ENCODE data around the gene SPSB3.

The SPSB3 gene

DNA sequence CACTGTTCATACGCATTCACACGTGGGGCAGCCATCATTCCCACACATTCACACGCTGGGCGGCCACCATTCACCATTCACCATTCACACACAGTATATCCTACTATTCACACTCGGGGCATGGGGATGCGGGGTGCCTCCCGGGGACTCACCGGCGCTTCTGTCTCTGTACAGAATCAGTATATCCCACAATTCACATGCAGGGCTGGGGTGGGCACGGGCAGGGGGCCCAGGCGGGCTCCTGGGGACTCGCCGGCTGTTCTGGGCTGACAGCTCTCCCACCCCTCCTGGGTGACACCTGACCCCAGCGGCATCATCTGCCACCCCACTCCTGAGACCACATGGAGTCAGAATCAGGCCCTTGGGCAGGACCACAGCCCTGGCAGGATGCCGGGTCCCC lies 20.6 kb downstream of the SPSB3 start:
- DNase-seq (ENCODE audit: low read depth), result no peak
- no peak overlapping the region for H3K4me3 ChIP-seq (ENCODE audit: low read length)
- TF ChIP-seq, protein P1, sequence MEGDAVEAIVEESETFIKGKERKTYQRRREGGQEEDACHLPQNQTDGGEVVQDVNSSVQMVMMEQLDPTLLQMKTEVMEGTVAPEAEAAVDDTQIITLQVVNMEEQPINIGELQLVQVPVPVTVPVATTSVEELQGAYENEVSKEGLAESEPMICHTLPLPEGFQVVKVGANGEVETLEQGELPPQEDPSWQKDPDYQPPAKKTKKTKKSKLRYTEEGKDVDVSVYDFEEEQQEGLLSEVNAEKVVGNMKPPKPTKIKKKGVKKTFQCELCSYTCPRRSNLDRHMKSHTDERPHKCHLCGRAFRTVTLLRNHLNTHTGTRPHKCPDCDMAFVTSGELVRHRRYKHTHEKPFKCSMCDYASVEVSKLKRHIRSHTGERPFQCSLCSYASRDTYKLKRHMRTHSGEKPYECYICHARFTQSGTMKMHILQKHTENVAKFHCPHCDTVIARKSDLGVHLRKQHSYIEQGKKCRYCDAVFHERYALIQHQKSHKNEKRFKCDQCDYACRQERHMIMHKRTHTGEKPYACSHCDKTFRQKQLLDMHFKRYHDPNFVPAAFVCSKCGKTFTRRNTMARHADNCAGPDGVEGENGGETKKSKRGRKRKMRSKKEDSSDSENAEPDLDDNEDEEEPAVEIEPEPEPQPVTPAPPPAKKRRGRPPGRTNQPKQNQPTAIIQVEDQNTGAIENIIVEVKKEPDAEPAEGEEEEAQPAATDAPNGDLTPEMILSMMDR (conservative IDR thresholded peaks at IDR 0.05; ENCODE audit: low read length), result no peak

DNA sequence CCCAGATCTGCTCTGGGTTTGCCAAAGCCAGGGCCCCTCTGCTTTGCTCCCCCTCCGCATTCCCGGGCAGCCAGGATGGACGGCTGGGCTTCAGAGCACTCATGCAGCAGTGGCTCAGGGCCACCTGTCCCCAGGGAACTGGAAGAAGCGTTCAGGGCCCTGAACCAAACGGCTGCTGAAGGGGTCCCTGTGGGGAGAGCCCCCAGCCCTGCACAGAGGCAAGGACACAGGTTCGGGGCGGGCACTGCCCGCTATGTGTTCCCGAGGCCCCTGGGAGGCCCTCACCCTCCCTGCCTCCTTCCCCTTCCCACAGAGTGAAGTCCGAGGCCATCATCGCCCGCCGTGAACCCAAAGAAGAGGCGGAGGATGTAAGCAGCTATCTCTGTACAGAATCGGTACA lies 21.5 kb downstream of the SPSB3 start:
- no peak for DNase-seq (ENCODE audit: low read depth)
- H3K4me3 ChIP-seq (ENCODE audit: low read length), result no peak overlapping the region
- TF ChIP-seq, protein P1 (conservative IDR thresholded peaks at IDR 0.05; ENCODE audit: low read length), result no peak

DNA sequence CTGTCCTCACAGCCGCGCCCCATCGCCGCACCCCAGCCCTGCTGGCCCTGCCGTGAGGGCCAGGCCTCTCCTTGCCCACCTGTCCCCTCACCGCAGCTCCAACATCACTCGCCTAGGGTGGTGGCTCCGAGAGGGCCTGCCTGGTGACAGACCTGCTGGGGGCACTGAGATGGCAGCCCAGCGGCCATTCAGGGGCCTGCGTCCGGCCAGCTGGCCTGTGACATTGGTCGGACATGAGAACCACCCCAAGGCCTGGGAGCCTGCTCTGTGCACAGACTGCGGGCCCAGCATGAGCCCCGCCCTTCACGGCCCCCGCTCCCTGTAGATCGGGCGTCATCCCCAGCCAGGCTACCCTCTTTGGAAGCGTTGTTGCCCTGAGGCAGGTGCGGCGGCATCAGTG lies 22.9 kb downstream of the SPSB3 start:
- TF ChIP-seq, protein P1 (conservative IDR thresholded peaks at IDR 0.05; ENCODE audit: low read length), result no peak
- no peak for DNase-seq (ENCODE audit: low read depth)
- no peak overlapping the region for H3K4me3 ChIP-seq (ENCODE audit: low read length)

DNA sequence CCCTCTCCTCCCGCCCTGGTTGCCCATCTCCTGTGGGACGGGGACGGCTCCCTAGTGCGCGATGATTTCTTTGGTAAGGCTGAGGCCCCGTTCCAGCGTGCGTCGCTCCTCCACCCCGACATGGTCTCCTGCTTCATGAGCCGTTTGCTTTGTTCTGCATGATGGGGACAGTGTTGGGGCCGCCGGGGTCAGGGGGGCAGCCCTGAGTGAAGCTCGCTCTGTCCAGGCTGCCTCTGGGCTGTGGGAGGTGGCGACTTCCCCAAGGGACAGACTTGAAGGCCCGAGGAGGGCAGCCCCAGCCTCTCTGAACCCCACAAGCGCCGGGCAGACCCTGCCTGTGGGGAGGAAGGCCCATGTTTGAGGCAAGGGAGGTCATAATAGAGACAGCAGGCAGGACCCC lies 23.4 kb downstream of the SPSB3 start:
- TF ChIP-seq, protein P1 (conservative IDR thresholded peaks at IDR 0.05; ENCODE audit: low read length), result no peak
- DNase-seq (ENCODE audit: low read depth), result no peak
- no peak overlapping the region for H3K4me3 ChIP-seq (ENCODE audit: low read length)

DNA sequence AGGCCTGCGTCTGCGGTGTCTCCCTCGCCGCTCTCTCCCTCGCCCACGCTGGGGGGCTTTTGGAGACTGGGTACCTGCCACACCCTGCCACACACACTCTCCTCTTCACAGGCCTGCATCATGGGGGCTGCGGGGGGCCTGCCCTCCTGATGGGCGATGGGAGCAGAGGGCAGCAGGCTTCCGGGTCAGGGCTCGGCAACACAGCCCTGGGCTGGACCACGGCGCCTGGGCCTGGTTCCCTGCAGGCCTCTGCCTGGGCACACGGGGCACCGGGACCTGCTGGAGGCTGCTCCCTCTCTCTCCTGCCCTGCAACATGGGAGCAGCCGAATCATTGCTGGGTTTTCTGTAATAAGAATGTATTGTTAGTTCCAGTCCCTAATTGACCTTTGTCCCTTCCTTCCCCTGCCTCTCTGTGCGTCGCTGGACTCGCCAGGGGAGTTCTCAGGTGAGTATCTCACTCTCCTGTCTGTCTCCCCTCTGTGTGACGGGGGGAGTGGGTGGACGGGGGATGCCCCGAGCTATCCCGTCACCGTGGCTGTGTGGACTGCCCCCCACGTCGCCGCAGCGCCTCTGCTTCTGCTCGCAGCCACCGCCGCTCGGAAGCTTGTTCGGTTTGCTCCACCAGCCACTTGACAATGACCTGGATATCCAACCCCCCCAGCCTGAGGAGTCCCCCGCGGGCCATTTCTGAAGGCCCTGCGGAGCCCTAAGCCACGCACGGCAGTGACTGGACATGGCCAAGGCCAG lies 24.5 kb downstream of the SPSB3 start:
- H3K4me3 ChIP-seq (ENCODE audit: low read length), result no peak overlapping the region
- DNase-seq (ENCODE audit: low read depth), result no peak
- TF ChIP-seq, protein P1 (conservative IDR thresholded peaks at IDR 0.05; ENCODE audit: low read length), result no peak

DNA sequence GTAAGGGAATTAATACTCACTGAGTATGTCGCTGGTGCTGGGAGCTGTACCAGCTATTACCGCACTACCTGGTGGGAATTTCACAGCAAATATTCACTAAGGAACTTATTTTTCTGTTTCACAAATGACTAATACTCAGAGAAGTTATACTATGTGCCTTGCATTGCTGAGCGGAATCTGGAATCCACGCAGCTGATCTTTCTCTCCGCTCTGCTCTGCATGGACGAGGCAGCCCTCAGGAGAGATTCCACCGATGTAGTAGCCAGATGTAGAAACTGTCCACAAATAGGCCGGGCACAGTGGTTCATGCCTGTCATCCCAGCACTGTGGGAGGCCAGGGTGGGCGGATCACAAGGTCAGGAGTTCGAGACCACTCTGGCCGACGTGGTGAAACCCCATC lies 28.2 kb downstream of the SPSB3 start:
- no peak overlapping the region for H3K4me3 ChIP-seq (ENCODE audit: low read length)
- TF ChIP-seq, protein P1 (conservative IDR thresholded peaks at IDR 0.05; ENCODE audit: low read length), result no peak
- DNase-seq (ENCODE audit: low read depth), result no peak

DNA sequence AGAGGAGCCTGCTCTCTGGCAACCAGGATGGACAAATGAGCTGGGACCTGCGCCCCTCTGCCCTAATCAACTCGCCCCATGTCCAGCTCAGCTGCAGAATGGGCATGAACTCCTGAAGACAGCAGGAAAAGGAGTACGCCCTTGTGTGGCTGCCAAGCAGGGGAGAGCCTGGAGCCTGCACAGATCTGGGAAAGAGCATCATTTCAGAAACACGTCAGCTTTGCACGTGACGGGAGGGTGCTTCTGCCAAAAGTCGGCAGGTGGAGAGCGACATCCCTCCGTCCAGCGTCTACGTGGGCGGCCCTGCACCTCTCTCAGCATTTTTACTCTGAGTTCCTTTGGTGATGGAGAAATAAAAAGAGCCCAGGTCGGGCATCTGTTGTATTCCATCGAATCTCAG lies 29.5 kb downstream of the SPSB3 start:
- no peak for DNase-seq (ENCODE audit: low read depth)
- H3K4me3 ChIP-seq (ENCODE audit: low read length), result no peak overlapping the region
- TF ChIP-seq, protein P1 (conservative IDR thresholded peaks at IDR 0.05; ENCODE audit: low read length), result no peak

Data from AG10803 (cell line).